ENCODE results near the gene ELAVL1.

- TF ChIP-seq RNF2 (IDR thresholded peaks at IDR 0.05), result no peak
- TF ChIP-seq HDAC1 (IDR thresholded peaks at IDR 0.05), result no peak
- no peak for TF ChIP-seq KLF10 (CRISPR knock-in tag; IDR thresholded peaks at IDR 0.05)
- TF ChIP-seq MEF2A (IDR thresholded peaks at IDR 0.05; ENCODE audit: control insufficient read depth, low read depth, low read length), result no peak
- no peak for TF ChIP-seq SIN3A (IDR thresholded peaks at IDR 0.05; ENCODE audit: borderline replicate concordance in 2 of 2, control insufficient read depth in 1 of 2, low read depth in 2 of 2, low read length in 2 of 2)
- TF ChIP-seq FOXA1 (IDR thresholded peaks at IDR 0.05; ENCODE audit: borderline replicate concordance), result no peak
- no peak for TF ChIP-seq CEBPB (tag; IDR thresholded peaks at IDR 0.05)
- TF ChIP-seq PTBP1 (IDR thresholded peaks at IDR 0.05; ENCODE audit: low read depth, low read length), result no peak
- no peak for TF ChIP-seq ZHX1 (conservative IDR thresholded peaks at IDR 0.05; ENCODE audit: low read length)
These were observed 88.5 kb downstream of the ELAVL1 start for GRCh38 chr19:7916955-7917266.
